NCI-H2107 (cell line): ENCODE results near the gene KCTD13.
"Not testable (repeated sequence)": the region's sequence is repeated elsewhere in the genome, so short reads cannot be mapped to it uniquely, and the experiment has no call there.

ENCODE experiments used
- DNase-seq: peaks from one replicate; lab custom pipeline; 2025; lab: John Stamatoyannopoulos, UW

KCTD13 gene

GRCh38 chr16:29943846-29944799 is 18.1 kb upstream of the KCTD13 start:
- DNase-seq: peak; percentile 53

GRCh38 chr16:29940656-29941055 is 14.6 kb upstream of the KCTD13 start:
- no peak for DNase-seq

- DNase-seq: not testable (repeated sequence)
Measured at GRCh38 chr16:29931750-29932149, 5.7 kb upstream of the KCTD13 start.

- no peak for DNase-seq
Measured at GRCh38 chr16:29927070-29927905, 1.3 kb upstream of the KCTD13 start.

- no peak for DNase-seq
Measured at GRCh38 chr16:29926711-29927052, 656 bp upstream of the KCTD13 start.

- no peak for DNase-seq
Measured at GRCh38 chr16:29925105-29925756, 795 bp downstream of the KCTD13 start.

GRCh38 chr16:29922986-29923501 is 3.0 kb downstream of the KCTD13 start:
- DNase-seq: no peak

GRCh38 chr16:29922326-29922725 is 3.7 kb downstream of the KCTD13 start:
- no peak for DNase-seq

- no peak for DNase-seq
Measured at GRCh38 chr16:29921034-29921385, 5.0 kb downstream of the KCTD13 start.

GRCh38 chr16:29920288-29921033 is 5.6 kb downstream of the KCTD13 start:
- DNase-seq: no peak

GRCh38 chr16:29916979-29917378 is 9.0 kb downstream of the KCTD13 start:
- no peak for DNase-seq

GRCh38 chr16:29915590-29916247 is 10.3 kb downstream of the KCTD13 start:
- no peak for DNase-seq

- no peak for DNase-seq
Measured at GRCh38 chr16:29913514-29913913, 12.5 kb downstream of the KCTD13 start.

- DNase-seq: no peak
Measured at GRCh38 chr16:29912087-29912486, 13.9 kb downstream of the KCTD13 start.

GRCh38 chr16:29911676-29912010 is 14.4 kb downstream of the KCTD13 start:
- no peak for DNase-seq

GRCh38 chr16:29910819-29911675 is 15.0 kb downstream of the KCTD13 start:
- DNase-seq: no peak

GRCh38 chr16:29909851-29910250 is 16.2 kb downstream of the KCTD13 start:
- not testable (repeated sequence) for DNase-seq

- no peak for DNase-seq
Measured at GRCh38 chr16:29909391-29909790, 16.6 kb downstream of the KCTD13 start.

GRCh38 chr16:29908719-29909220 is 17.3 kb downstream of the KCTD13 start:
- DNase-seq: no peak

- DNase-seq: no peak
Measured at GRCh38 chr16:29907973-29908372, 18.1 kb downstream of the KCTD13 start.
